Transverse colon (tissue), 4 donors: ENCODE measurements around the gene PCLO. TPM values are rescaled to one million over a fixed set of nuclear protein-coding genes. Genes with fewer than 3 reads are reported as not detected.

Source experiments
- DNase-seq: peaks from one replicate; pipeline ENCODE4 v3.0.0-alpha.2; 2019
- H3K27ac ChIP-seq, 4 donors: fragments of 200-600 bp; sonication (generic); 2 replicates each; pipeline ENCODE4 v1.5.1; 2016 to 2018; ENCODE audit warnings: inconsistent platforms in 4 of 4
- H3K27me3 ChIP-seq: fragments of 200-600 bp; sonication (generic); 2 replicates; pipeline ENCODE4 v1.5.1; 2017; ENCODE audit warnings: inconsistent platforms
- H3K36me3 ChIP-seq, 4 donors: fragments of 200-600 bp; sonication (generic); 2 replicates each; pipeline ENCODE4 v1.5.1; 2017 to 2019; ENCODE audit warnings: inconsistent platforms in 4 of 4
- H3K4me1 ChIP-seq, 4 donors: fragments of 200-600 bp; sonication (generic); 2 replicates each; pipeline ENCODE4 v1.5.1; 2017 to 2020; ENCODE audit warnings: inconsistent platforms in 4 of 4
- H3K4me3 ChIP-seq, 4 donors: fragments of 200-600 bp; sonication (generic); 1 replicate in 1 of 4; 2 replicates in 3 of 4; pipeline versions ENCODE4 v1.5.1 to v1.6.1; 2017 to 2019; ENCODE audit warnings: inconsistent platforms in 4 of 4
- H3K9me3 ChIP-seq, 2 donors: fragments of 200-600 bp; sonication (generic); 2 replicates each; pipeline ENCODE4 v1.5.1; 2017 to 2019; ENCODE audit warnings: inconsistent platforms in 2 of 2
- CTCF ChIP-seq, 5 experiments: fragments of 200-600 bp in 3 of 5; fragments of 450-650 bp in 2 of 5; sonication (generic) in 3 of 5; IDR thresholded peaks; 1 replicate in 2 of 5; 2 replicates in 3 of 5; pipeline ENCODE4 v1.5.1; 2016 to 2017; ENCODE audit warnings: antibody characterized with exemption in 5 of 5, inconsistent platforms in 3 of 5, mild to moderate bottlenecking in 2 of 5, moderate library complexity in 1 of 5
- EP300 ChIP-seq: sonication (generic); formaldehyde crosslinking; IDR thresholded peaks from one replicate; pipeline ENCODE4 v1.6.1; 2017; ENCODE audit warnings: antibody characterized with exemption, low read depth
- POLR2A ChIP-seq: fragments of 450-650 bp; IDR thresholded peaks from one replicate; pipeline ENCODE4 v1.6.1; 2016; ENCODE audit warnings: antibody characterized with exemption, mild to moderate bottlenecking, moderate library complexity
- POLR2AphosphoS5 ChIP-seq, 3 donors: sonication (generic); formaldehyde crosslinking; IDR thresholded peaks; one replicate each; pipeline ENCODE4 v1.6.1; 2016; ENCODE audit warnings: antibody characterized with exemption in 3 of 3
- WGBS, 2 donors: methylation state at CpG; one replicate each; pipeline ENCODE4 v1.1.5; 2018; ENCODE audit warnings: low coverage in 1 of 2; 5-methylcytosine and 5-hydroxymethylcytosine counted together
- in situ Hi-C, 4 donors: fragments of 200-750 bp; cut with MboI; loops; one replicate each; pipeline versions ENCODE4 v1.15.0 to v1.15.1; 2017; ENCODE audit warnings: low sequenced_read_pairs in 3 of 4, low pct_ligation_motif_present in 1 of 4, low pct_unique_long_range_greater_than_20kb in 1 of 4
- intact Hi-C: fragments of 100-400 bp; cut with DNase I; formaldehyde crosslinking; loops from one replicate; pipeline ENCODE4 v1.15.1; 2023; ENCODE audit warnings: low total_unique reads
- total RNA-seq, 4 donors: library from RNA; depleted of rRNA; stranded (reverse); fragments of >200 nt; gene quantifications; one replicate each; pipeline ENCODE4 v1.1.0, GENCODE V29; 2016

Gene PCLO
- total RNA-seq, 4 donors from 2014 or later: 9.8 to 39.8 (median 16.2) TPM

- no peak for TF ChIP-seq CTCF (IDR thresholded peaks at IDR 0.05)
- TF ChIP-seq EP300: no peak
- TF ChIP-seq POLR2AphosphoS5 (IDR thresholded peaks at IDR 0.05): no peak
- TF ChIP-seq POLR2A: no peak
- Histone ChIP-seq H3K27ac (no peak overlapping the region), H3K4me3 (no peak overlapping the region), H3K36me3 (no peaks in the 10 kb centered on the region), H3K27me3 (no peaks in the 10 kb centered on the region), H3K9me3 (no peaks in the 10 kb centered on the region), H3K4me1 (no peaks in the 10 kb centered on the region)
- in situ Hi-C loops (no loop called here), intact Hi-C loops (no loop called here)
- WGBS, 2 donors: 82 to 88% methylated on average over 1 of the region's 1 CpG
- DNase-seq: no peak
Measured at GRCh38 chr7:82932516-82932915, 230.2 kb downstream of the PCLO start.

GRCh38 chr7:82926477-82926876 is 236.2 kb downstream of the PCLO start:
- no peak for TF ChIP-seq POLR2A
- TF ChIP-seq CTCF (IDR thresholded peaks at IDR 0.05): no peak
- no peak for TF ChIP-seq POLR2AphosphoS5 (IDR thresholded peaks at IDR 0.05)
- no peak for TF ChIP-seq EP300
- no peaks in the 10 kb centered on the region for H3K36me3 ChIP-seq
- H3K27me3 ChIP-seq: no peaks in the 10 kb centered on the region
- H3K4me1 ChIP-seq: no peaks in the 10 kb centered on the region
- WGBS, 2 donors: 83 to 88% methylated on average over 2 of the region's 2 CpGs
- H3K9me3 ChIP-seq: no peaks in the 10 kb centered on the region
- intact Hi-C loops: no loop called here
- no peak overlapping the region for H3K4me3 ChIP-seq
- H3K27ac ChIP-seq: no peak overlapping the region
- DNase-seq: no peak
- in situ Hi-C loops: no loop called here

- no peak for TF ChIP-seq EP300
- no peak for TF ChIP-seq CTCF (IDR thresholded peaks at IDR 0.05)
- TF ChIP-seq POLR2A: no peak
- no peak for TF ChIP-seq POLR2AphosphoS5 (IDR thresholded peaks at IDR 0.05)
- no peak overlapping the region for H3K4me3 ChIP-seq
- intact Hi-C loops: no loop called here
Measured at GRCh38 chr7:82925331-82925730, 237.4 kb downstream of the PCLO start.

GRCh38 chr7:82906502-82906901 is 256.2 kb downstream of the PCLO start:
- TF ChIP-seq POLR2AphosphoS5 (IDR thresholded peaks at IDR 0.05): no peak
- TF ChIP-seq CTCF (IDR thresholded peaks at IDR 0.05): no peak
- TF ChIP-seq EP300: no peak
- no peak for TF ChIP-seq POLR2A
- Histone ChIP-seq H3K27me3 (no peaks in the 10 kb centered on the region), H3K4me1 (no peaks in the 10 kb centered on the region), H3K36me3 (no peaks in the 10 kb centered on the region), H3K4me3 (no peak overlapping the region), H3K27ac (no peak overlapping the region), H3K9me3 (no peaks in the 10 kb centered on the region)
- 86 to 93% methylated on average over 1 of the region's 1 CpG for WGBS, 2 donors
- in situ Hi-C loops (no loop called here), intact Hi-C loops (no loop called here)
- DNase-seq: no peak

More at GRCh38 chr7:82925331-82925730, 237.4 kb downstream of the PCLO start:
- Histone ChIP-seq H3K9me3 (no peaks in the 10 kb centered on the region), H3K27ac (no peak overlapping the region), H3K36me3 (no peaks in the 10 kb centered on the region), H3K4me1 (no peaks in the 10 kb centered on the region), H3K27me3 (no peaks in the 10 kb centered on the region)
- in situ Hi-C loops: no loop called here
- no peak for DNase-seq
